Osteoblast (primary cell): ENCODE data around the gene CDKN2C. TPM values are rescaled to one million over a fixed set of nuclear protein-coding genes. Genes with fewer than 3 reads are reported as not detected.

Experiments
- DNase-seq: peaks from one replicate; pipeline ENCODE4 v3.0.0; 2011; ENCODE audit warnings: low spot score, mixed read lengths; ENCODE audit not compliant: insufficient read length; ENCODE audit errors: missing footprints
- H2AFZ ChIP-seq: 2 replicates; pipeline ENCODE4 v1.6.0; 2011; ENCODE audit warnings: mild to moderate bottlenecking, low read length
- H3K27ac ChIP-seq: 2 replicates; pipeline ENCODE4 v1.5.1; 2011; ENCODE audit warnings: mild to moderate bottlenecking, low read depth, low read length, moderate library complexity
- H3K27me3 ChIP-seq: 2 replicates; pipeline ENCODE4 v1.6.0; 2012; ENCODE audit warnings: mild to moderate bottlenecking, control low read depth, inconsistent platforms, low read length, moderate library complexity; ENCODE audit not compliant: insufficient read depth
- H3K36me3 ChIP-seq: 2 replicates; pipeline ENCODE4 v1.5.1; 2011; ENCODE audit warnings: mild to moderate bottlenecking, low read length, control low read depth, moderate library complexity; ENCODE audit not compliant: insufficient read depth
- H3K4me1 ChIP-seq: 2 replicates; pipeline ENCODE4 v1.5.1; 2011; ENCODE audit warnings: mild to moderate bottlenecking, low read length, control low read depth, moderate library complexity; ENCODE audit not compliant: insufficient read depth
- H3K4me2 ChIP-seq: 2 replicates; pipeline ENCODE4 v1.6.0; 2011; ENCODE audit warnings: mild to moderate bottlenecking, low read length; ENCODE audit not compliant: insufficient read depth
- H3K4me3 ChIP-seq: fragments of 200-600 bp; sonication (generic); 3 replicates; pipeline ENCODE4 v1.5.1; 2012; ENCODE audit warnings: mild to moderate bottlenecking, low read length, inconsistent platforms; ENCODE audit not compliant: insufficient read depth
- H3K79me2 ChIP-seq: 2 replicates; pipeline ENCODE4 v1.6.0; 2012; ENCODE audit warnings: mild to moderate bottlenecking, low read length, control low read depth, inconsistent platforms; ENCODE audit not compliant: insufficient read depth
- H3K9me3 ChIP-seq: 2 replicates; pipeline ENCODE4 v1.5.1; 2011; ENCODE audit warnings: low read depth, low read length, control low read depth
- H4K20me1 ChIP-seq: 2 replicates; pipeline ENCODE4 v1.6.0; 2012; ENCODE audit warnings: mild to moderate bottlenecking, low read length, control low read depth; ENCODE audit not compliant: insufficient read depth
- total RNA-seq: library from RNA; depleted of rRNA; stranded (reverse); fragments of >200 nt; gene quantifications from 2 replicates; pipeline ENCODE4 v1.2.3, GENCODE V29; 2012
- TF ChIP-seq, protein P1 (sequence below): IDR thresholded peaks from 2 replicates; pipeline ENCODE4 v1.5.1; 2011; ENCODE audit warnings: mild to moderate bottlenecking, low read depth, low read length, moderate library complexity; ENCODE audit errors: extremely low read depth

CDKN2C gene
- total RNA-seq, 1 donor: 34.4 TPM

DNA sequence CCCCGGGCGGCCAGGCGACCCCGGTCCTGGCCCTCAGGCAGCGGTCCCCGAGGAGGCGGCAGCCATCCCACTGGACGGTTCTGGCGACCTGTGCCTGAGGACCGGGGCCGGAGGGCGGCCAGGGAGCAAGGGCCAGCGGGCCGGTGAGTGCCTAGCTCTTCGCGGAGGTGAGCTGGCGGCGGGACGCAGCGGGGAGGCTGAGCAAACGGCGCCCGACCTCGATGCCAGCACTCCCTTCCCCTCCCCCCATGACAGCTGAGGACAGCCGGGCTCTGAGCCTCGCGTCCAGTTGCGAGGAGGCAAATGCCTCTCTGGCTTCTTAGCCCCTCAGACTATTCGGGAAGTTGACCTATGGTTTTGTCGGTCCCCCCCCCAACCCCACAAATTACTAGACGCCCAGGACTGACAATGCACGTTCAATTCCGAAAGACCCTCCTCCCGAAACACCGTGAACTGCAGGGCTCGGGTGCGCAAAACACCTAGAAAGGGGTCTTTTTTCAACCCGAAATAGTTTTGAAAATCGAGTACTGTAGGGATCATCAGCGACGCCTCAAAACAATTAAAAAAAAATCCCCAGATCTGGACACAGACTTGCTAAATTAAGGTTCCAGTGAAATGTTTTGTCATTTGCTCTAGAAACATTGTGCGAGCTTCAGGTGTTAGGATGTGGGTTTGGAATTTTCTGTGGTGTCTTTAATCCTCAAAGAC lies 8.3 kb downstream of the CDKN2C start:
- DNase-seq: peak; percentile 92

GRCh38 chr1:50978852-50979781 lies 9.1 kb downstream of the CDKN2C start:
- H3K4me3 ChIP-seq: peak overlapping the region; percentile 87
- no peaks in the 10 kb centered on the region for H3K9me3 ChIP-seq
- peak overlapping the region; percentile 83 for H3K27ac ChIP-seq
- TF ChIP-seq, protein P1, sequence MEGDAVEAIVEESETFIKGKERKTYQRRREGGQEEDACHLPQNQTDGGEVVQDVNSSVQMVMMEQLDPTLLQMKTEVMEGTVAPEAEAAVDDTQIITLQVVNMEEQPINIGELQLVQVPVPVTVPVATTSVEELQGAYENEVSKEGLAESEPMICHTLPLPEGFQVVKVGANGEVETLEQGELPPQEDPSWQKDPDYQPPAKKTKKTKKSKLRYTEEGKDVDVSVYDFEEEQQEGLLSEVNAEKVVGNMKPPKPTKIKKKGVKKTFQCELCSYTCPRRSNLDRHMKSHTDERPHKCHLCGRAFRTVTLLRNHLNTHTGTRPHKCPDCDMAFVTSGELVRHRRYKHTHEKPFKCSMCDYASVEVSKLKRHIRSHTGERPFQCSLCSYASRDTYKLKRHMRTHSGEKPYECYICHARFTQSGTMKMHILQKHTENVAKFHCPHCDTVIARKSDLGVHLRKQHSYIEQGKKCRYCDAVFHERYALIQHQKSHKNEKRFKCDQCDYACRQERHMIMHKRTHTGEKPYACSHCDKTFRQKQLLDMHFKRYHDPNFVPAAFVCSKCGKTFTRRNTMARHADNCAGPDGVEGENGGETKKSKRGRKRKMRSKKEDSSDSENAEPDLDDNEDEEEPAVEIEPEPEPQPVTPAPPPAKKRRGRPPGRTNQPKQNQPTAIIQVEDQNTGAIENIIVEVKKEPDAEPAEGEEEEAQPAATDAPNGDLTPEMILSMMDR: no peak
- H3K4me2 ChIP-seq: peak overlapping the region; percentile 96
- H3K27me3 ChIP-seq: no peaks in the 10 kb centered on the region
- no peaks in the 10 kb centered on the region for H4K20me1 ChIP-seq
- DNase-seq: no peak
- peaks cover 78% of the 10 kb centered on the region for H3K79me2 ChIP-seq
- no peaks in the 10 kb centered on the region for H3K36me3 ChIP-seq
- H3K4me1 ChIP-seq: peaks cover 28% of the 10 kb centered on the region
- peak overlapping the region; percentile 78 for H2AFZ ChIP-seq

More for the DNA sequence above, 8.3 kb downstream of the CDKN2C start:
- Histone ChIP-seq H4K20me1 (no peaks in the 10 kb centered on the region), H3K9me3 (no peaks in the 10 kb centered on the region), H3K27me3 (no peaks in the 10 kb centered on the region), H3K4me3 (peak overlapping the region; percentile 87), H3K27ac (peak overlapping the region; percentile 83), H2AFZ (peak overlapping the region; percentile 78), H3K36me3 (no peaks in the 10 kb centered on the region), H3K79me2 (peaks cover 78% of the 10 kb centered on the region), H3K4me1 (peaks cover 33% of the 10 kb centered on the region), H3K4me2 (peak overlapping the region; percentile 96)
- TF ChIP-seq, protein P1: no peak

DNA sequence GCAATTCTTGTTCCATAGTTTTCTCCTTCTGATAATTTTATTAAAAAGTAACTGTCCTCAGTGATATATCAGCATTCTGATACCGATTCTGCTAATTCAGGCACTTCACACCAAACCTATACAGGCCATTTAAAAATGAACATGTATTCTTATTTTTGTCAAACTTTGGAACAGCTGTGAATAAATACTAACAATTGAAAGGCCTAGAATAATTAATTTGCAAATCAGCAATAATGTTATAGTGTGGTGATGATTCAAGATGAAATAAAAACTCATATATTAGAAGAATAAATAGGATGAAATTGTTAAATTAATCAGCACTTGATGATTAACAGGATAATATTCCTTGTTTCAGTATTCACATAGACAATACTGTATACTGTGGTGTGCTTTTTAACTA lies 9.9 kb downstream of the CDKN2C start:
- Histone ChIP-seq H3K36me3 (no peaks in the 10 kb centered on the region), H2AFZ (no peak overlapping the region), H3K4me1 (peaks cover 28% of the 10 kb centered on the region), H3K79me2 (peaks cover 75% of the 10 kb centered on the region), H3K27me3 (no peaks in the 10 kb centered on the region), H4K20me1 (no peaks in the 10 kb centered on the region), H3K4me2 (peak overlapping the region; percentile 96), H3K4me3 (no peak overlapping the region), H3K9me3 (no peaks in the 10 kb centered on the region), H3K27ac (peak overlapping the region; percentile 83)
- TF ChIP-seq, protein P1: no peak
- no peak for DNase-seq

DNA sequence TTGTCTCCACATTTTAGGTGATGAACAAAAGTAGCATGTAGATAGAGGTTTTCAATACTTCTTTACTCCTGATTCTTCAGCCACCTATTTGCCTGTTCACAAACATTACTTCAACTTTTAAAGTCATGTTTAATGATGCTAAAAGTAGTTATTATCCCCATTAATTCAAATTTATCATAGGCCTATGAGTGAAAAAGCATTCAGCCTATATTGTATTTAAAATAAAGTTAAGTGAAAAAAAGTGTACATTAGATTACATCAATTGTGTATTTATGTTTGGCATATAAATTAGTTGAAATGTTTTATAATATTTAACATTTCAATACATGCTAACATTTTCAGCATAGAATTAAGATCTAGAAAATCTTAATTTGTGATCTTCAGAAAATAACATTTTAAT lies 10.5 kb downstream of the CDKN2C start:
- no peak overlapping the region for H3K4me3 ChIP-seq
- no peaks in the 10 kb centered on the region for H3K27me3 ChIP-seq
- H3K79me2 ChIP-seq: peaks cover 79% of the 10 kb centered on the region
- H3K27ac ChIP-seq: peak overlapping the region; percentile 83
- no peak for DNase-seq
- no peaks in the 10 kb centered on the region for H3K36me3 ChIP-seq
- H2AFZ ChIP-seq: no peak overlapping the region
- H3K9me3 ChIP-seq: no peaks in the 10 kb centered on the region
- peaks cover 26% of the 10 kb centered on the region for H3K4me1 ChIP-seq
- H3K4me2 ChIP-seq: peak overlapping the region; percentile 96
- H4K20me1 ChIP-seq: no peaks in the 10 kb centered on the region
- TF ChIP-seq, protein P1: no peak
